ENCODE data around the gene TP53BP1. TPM values are rescaled to one million over a fixed set of nuclear protein-coding genes. Genes with fewer than 3 reads are reported as not detected.

Gene TP53BP1
- total RNA-seq, 2 experiments from 2014 or later: 43.0 to 44.6 TPM

DNA sequence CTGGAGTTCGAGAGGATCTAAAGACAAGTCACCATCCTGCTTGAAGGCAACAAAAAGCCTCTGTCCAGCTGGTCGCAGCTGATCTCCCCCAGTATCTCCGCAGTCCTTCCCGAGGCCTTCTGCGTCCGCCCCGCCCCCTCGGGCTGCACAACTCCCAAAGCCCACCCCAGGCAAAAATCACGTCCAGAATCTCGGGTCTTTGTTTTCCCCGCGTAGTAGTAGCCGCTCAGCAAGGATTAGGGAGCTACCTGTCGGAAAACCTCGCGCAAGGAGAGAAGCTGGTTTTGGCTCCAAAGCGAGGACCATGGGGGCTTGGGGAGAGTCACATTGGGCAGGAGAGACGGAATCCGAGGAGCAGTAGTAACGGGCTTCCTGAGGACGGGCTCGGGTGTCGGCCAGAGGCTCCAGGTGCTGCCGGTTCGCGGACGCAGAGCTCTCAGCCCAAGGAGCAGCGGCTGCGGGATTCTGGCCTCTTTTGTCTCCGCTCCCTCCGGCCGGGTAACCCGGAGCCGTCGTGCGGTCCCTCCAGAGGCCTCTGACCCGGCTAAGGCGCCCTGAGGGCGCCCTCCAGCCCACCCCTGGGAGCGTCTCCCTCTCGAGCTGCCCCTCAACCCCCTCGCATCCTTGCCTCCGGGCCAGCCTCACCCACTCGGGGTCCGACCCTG is 122.5 kb downstream of the TP53BP1 start:
- intact Hi-C loops (cut with DNase I, micrococcal nuclease): loop anchor here (2.0 to 5.0 kb wide), 2 partner anchors 38 to 40 kb away; partner anchors contain the start of gene LCMT2 (in 2 of the 2)
- no peaks in the 10 kb centered on the region for H3K27me3 ChIP-seq (ENCODE audit: control insufficient read depth in 1 of 2, insufficient read depth in 2 of 2, low read length in 2 of 2)

DNA sequence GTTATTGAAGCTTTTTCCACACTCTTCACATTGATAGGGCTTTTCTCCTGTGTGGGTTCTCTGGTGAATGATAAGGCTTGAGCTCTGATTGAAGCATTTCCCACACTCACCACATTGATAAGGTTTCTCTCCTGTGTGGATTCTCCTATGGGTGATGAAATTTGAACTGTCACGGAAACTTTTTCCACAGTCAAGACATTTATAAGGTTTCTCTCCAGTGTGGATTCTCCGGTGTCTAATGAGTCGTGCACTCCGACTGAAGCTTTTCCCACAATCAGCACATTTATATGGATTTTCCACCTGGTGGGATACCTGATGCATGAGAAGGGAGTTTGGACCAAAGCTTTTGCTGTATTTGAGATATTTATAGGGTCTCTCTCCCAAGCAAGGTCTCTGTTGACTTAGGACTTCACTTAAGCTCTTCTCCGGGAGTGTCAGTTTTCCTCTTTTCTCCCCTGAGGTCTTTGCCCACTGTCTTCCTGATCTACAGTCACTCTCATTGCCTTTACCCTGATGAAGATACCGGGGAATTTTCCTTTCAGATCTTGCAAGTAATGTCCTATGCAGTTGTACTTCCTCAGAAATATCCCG is 131.5 kb downstream of the TP53BP1 start:
- Mint-ChIP-seq H3K9me3 (peaks cover 20% of the 10 kb centered on the region), H3K27ac (no peak overlapping the region), H3K4me3 (no peak overlapping the region), H3K36me3 (ENCODE audit: low read depth) (peaks cover 83% of the 10 kb centered on the region), H3K27me3 (no peaks in the 10 kb centered on the region), H3K4me1 (ENCODE audit: low read depth) (no peaks in the 10 kb centered on the region)
- DNase-seq (no peak), ATAC-seq (ENCODE audit: poor library complexity) (no peak)
- H3K27ac ChIP-seq (ENCODE audit: low read depth in 1 of 2, low read length in 2 of 2): no peak overlapping the region
- TF ChIP-seq, protein P1, sequence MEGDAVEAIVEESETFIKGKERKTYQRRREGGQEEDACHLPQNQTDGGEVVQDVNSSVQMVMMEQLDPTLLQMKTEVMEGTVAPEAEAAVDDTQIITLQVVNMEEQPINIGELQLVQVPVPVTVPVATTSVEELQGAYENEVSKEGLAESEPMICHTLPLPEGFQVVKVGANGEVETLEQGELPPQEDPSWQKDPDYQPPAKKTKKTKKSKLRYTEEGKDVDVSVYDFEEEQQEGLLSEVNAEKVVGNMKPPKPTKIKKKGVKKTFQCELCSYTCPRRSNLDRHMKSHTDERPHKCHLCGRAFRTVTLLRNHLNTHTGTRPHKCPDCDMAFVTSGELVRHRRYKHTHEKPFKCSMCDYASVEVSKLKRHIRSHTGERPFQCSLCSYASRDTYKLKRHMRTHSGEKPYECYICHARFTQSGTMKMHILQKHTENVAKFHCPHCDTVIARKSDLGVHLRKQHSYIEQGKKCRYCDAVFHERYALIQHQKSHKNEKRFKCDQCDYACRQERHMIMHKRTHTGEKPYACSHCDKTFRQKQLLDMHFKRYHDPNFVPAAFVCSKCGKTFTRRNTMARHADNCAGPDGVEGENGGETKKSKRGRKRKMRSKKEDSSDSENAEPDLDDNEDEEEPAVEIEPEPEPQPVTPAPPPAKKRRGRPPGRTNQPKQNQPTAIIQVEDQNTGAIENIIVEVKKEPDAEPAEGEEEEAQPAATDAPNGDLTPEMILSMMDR (IDR thresholded peaks at IDR 0.05): no peak
- H3K4me1 ChIP-seq (ENCODE audit: insufficient read depth, low read length): no peaks in the 10 kb centered on the region
- H3K36me3 ChIP-seq (ENCODE audit: insufficient read depth, low read length): peaks cover 38% of the 10 kb centered on the region
- H3K4me3 ChIP-seq (ENCODE audit: low read length): no peak overlapping the region
- POLR2A ChIA-PET: interaction anchor here (1.1 to 3.1 kb wide), 2 partner anchors 9 to 19 kb away, joined by 3 to 12 read pairs; partner anchors contain the start of genes TUBGCP4 and ZSCAN29
- no peaks in the 10 kb centered on the region for H3K27me3 ChIP-seq (ENCODE audit: control insufficient read depth in 1 of 2, insufficient read depth in 2 of 2, low read length in 2 of 2)
- CTCF ChIA-PET: interaction anchor here (1.0 kb wide), 1 partner anchor 10 kb away, joined by 3 read pairs; no protein-coding TSS in a partner anchor
- intact Hi-C loops (cut with DNase I, micrococcal nuclease): no loop called here
- peaks cover 30 to 58% of the 10 kb centered on the region in 2 experiments for H3K9me3 ChIP-seq (ENCODE audit: control insufficient read depth in 1 of 2, insufficient read depth in 1 of 2, low read length in 2 of 2)

More for the DNA sequence above, 122.5 kb downstream of the TP53BP1 start:
- peaks cover 4 to 6% of the 10 kb centered on the region in 2 experiments for H3K9me3 ChIP-seq (ENCODE audit: control insufficient read depth in 1 of 2, insufficient read depth in 1 of 2, low read length in 2 of 2)
- H3K36me3 ChIP-seq (ENCODE audit: insufficient read depth, low read length): peaks cover 25% of the 10 kb centered on the region
- H3K4me3 ChIP-seq (ENCODE audit: low read length): peak overlapping the region; percentile 90
- ATAC-seq (ENCODE audit: poor library complexity) (no peak), DNase-seq (peak in 2 of 14 experiments; percentile 1 to 33)
- H3K36me3 Mint-ChIP-seq (ENCODE audit: low read depth): peaks cover 62% of the 10 kb centered on the region
- TF ChIP-seq, protein P1 (IDR thresholded peaks at IDR 0.05): no peak
- H3K27ac ChIP-seq (ENCODE audit: low read depth in 1 of 2, low read length in 2 of 2): peak overlapping the region; percentile 8 to 36
- peaks cover 14% of the 10 kb centered on the region for H3K9me3 Mint-ChIP-seq
- H3K4me1 ChIP-seq (ENCODE audit: insufficient read depth, low read length): peaks cover 35% of the 10 kb centered on the region
- ChIA-PET POLR2A (interaction anchor here (0.6 to 4.4 kb wide), 7 partner anchors 9 to 144 kb away, joined by 3 to 22 read pairs (median 3); no protein-coding TSS in a partner anchor), CTCF (interaction anchor here (1.2 kb wide), 1 partner anchor 24 kb away, joined by 3 read pairs; no protein-coding TSS in a partner anchor)
- peaks cover 52% of the 10 kb centered on the region for H3K4me1 Mint-ChIP-seq (ENCODE audit: low read depth)
- peak overlapping the region; percentile 74 for H3K27ac Mint-ChIP-seq
- H3K27me3 Mint-ChIP-seq: no peaks in the 10 kb centered on the region
- peak overlapping the region; percentile 91 for H3K4me3 Mint-ChIP-seq

DNA sequence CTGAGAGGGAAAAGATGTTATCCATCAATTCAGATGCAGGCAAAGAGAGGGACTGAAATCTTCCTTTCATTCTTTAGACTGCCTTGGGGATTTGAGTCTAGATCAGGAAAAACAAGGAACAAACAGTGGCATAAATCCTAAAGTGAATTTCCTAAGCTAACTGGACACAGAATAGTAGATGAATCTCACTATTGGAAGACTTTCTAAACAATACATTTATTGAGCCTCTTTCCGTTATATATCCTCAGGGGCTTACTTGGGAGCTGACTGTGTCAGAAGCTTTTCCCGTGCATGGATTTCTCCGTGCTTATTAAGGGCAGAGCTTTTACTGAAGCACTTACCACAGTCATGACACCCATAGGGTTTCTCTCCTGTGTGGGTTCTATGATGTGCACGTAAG is 132.1 kb downstream of the TP53BP1 start:
- Histone ChIP-seq H3K27ac (ENCODE audit: low read depth in 1 of 2, low read length in 2 of 2) (no peak overlapping the region), H3K27me3 (ENCODE audit: control insufficient read depth in 1 of 2, insufficient read depth in 2 of 2, low read length in 2 of 2) (no peaks in the 10 kb centered on the region), H3K4me1 (ENCODE audit: insufficient read depth, low read length) (no peaks in the 10 kb centered on the region), H3K4me3 (ENCODE audit: low read length) (no peak overlapping the region), H3K36me3 (ENCODE audit: insufficient read depth, low read length) (peaks cover 33% of the 10 kb centered on the region), H3K9me3 (ENCODE audit: control insufficient read depth in 1 of 2, insufficient read depth in 1 of 2, low read length in 2 of 2) (peaks cover 25 to 58% of the 10 kb centered on the region in 2 experiments)
- Mint-ChIP-seq H3K9me3 (peaks cover 20% of the 10 kb centered on the region), H3K4me1 (ENCODE audit: low read depth) (no peaks in the 10 kb centered on the region), H3K36me3 (ENCODE audit: low read depth) (peaks cover 82% of the 10 kb centered on the region), H3K27me3 (no peaks in the 10 kb centered on the region), H3K4me3 (no peak overlapping the region), H3K27ac (no peak overlapping the region)
- intact Hi-C loops (cut with DNase I, micrococcal nuclease): no loop called here
- ChIA-PET CTCF (no interaction called here), POLR2A (interaction anchor here (1.1 to 3.1 kb wide), 2 partner anchors 10 to 20 kb away, joined by 3 to 12 read pairs; partner anchors contain the start of genes TUBGCP4 and ZSCAN29)
- TF ChIP-seq, protein P1 (IDR thresholded peaks at IDR 0.05): no peak
- no peak for DNase-seq
- no peak for ATAC-seq (ENCODE audit: poor library complexity)

Other genes starting within 250 kb of the TP53BP1 start
- not detected for gene TGM5, start 226.2 kb downstream of the TP53BP1 start, total RNA-seq
- gene TGM7, start 190.9 kb downstream of the TP53BP1 start, total RNA-seq: not detected
- gene LCMT2, start 162.6 kb downstream of the TP53BP1 start, total RNA-seq: 1 to 10 TPM; 5.8 to 5.9 TPM
- gene ZSCAN29, start 122.1 kb downstream of the TP53BP1 start, total RNA-seq: 1 to 10 TPM; 7.1 to 7.4 TPM
- gene TUBGCP4, start 122.1 kb downstream of the TP53BP1 start, total RNA-seq: 1 to 10 TPM; 4.1 to 5.9 TPM
- 1 to 10 TPM; 1.2 to 1.5 TPM for gene MAP1A, start 24.5 kb upstream of the TP53BP1 start, total RNA-seq
- gene PPIP5K1, start 97.1 kb upstream of the TP53BP1 start, total RNA-seq: 10 to 100 TPM; 16.9 to 23.8 TPM
- gene CKMT1B, start 100.9 kb upstream of the TP53BP1 start, total RNA-seq: not detected
- 1 to 10 TPM; 1.7 to 2.1 TPM for gene STRC, start 125.6 kb upstream of the TP53BP1 start, total RNA-seq
- gene CATSPER2, start 155.7 kb upstream of the TP53BP1 start, total RNA-seq: 1 to 10 TPM; 3.0 to 4.1 TPM
- gene CKMT1A, start 200.7 kb upstream of the TP53BP1 start, total RNA-seq: not detected